A549 (cell line): Measurements from ENCODE around the gene DHX38. TPM values are rescaled to one million over a fixed set of nuclear protein-coding genes. Genes with fewer than 3 reads are reported as not detected.
"Not testable (repeated sequence)": the region's sequence is repeated elsewhere in the genome, so short reads cannot be mapped to it uniquely, and the experiment has no call there.

Experiments used
- ATAC-seq, 2 experiments: fragments of 200-7000 bp in 1 of 2; fragments of >200 bp in 1 of 2; cut with Nextera tagmentation in 1 of 2; cut with Tn5 transposase in 1 of 2; 3 replicates each; pipeline versions ENCODE4 v1.8.0 to v1.9.1; 2018 to 2020; ENCODE audit warnings: mild to moderate bottlenecking in 1 of 2, moderate library complexity in 1 of 2
- CTCF ChIA-PET: fragments of 300-600 bp; sonication (Branson Sonifier 250); formaldehyde crosslinking; extraction: SDS; loops from one replicate; lab custom pipeline; 2021; ENCODE audit warnings: antibody characterized with exemption, inconsistent platforms; lab: Yijun Ruan, JAX
- POLR2A ChIA-PET: fragments of 350-600 bp; formaldehyde crosslinking; extraction: SDS; loops from one replicate; lab custom pipeline; 2021; ENCODE audit warnings: antibody characterized with exemption, inconsistent platforms; lab: Yijun Ruan, JAX
- DNase-seq, 2 experiments: peaks; one replicate each; pipeline versions ENCODE4 v3.0.0 to v3.0.0-alpha.2; 2011 to 2016; ENCODE audit warnings: low read depth in 1 of 2, low spot score in 1 of 2
- FAIRE-seq: peaks from 2 replicates; lab custom pipeline; 2011; peaks lifted over from hg19 to GRCh38; lab: Jason Lieb, UNC
- H3K27ac ChIP-seq, 2 experiments: fragments of >200 bp; sonication (Bioruptor Twin); formaldehyde crosslinking; 3 replicates each; pipeline ENCODE4 v1.5.1; 2016 to 2017
- H3K4me1 ChIP-seq: fragments of >200 bp; sonication (Bioruptor Twin); formaldehyde crosslinking; 3 replicates; pipeline ENCODE4 v1.6.1; 2016
- H3K4me2 ChIP-seq: fragments of >200 bp; sonication (Bioruptor Twin); formaldehyde crosslinking; 3 replicates; pipeline ENCODE4 v1.6.1; 2016
- H3K4me3 ChIP-seq: fragments of >200 bp; sonication (Bioruptor Twin); formaldehyde crosslinking; 3 replicates; pipeline ENCODE4 v1.5.1; 2016
- H3K9me3 ChIP-seq: fragments of >200 bp; sonication (Bioruptor Twin); formaldehyde crosslinking; 3 replicates; pipeline ENCODE4 v1.6.1; 2016
- ATOH8 ChIP-seq: fragments of 250-450 bp; sonication (Bioruptor Pico); IDR thresholded peaks from 2 replicates; pipeline ENCODE4 v1.5.0; 2020; ENCODE audit warnings: low read depth, mild to moderate bottlenecking, moderate library complexity
- CBX2 ChIP-seq: fragments of 200-600 bp; sonication (generic); IDR thresholded peaks from 2 replicates; pipeline ENCODE4 v1.6.1; 2016; ENCODE audit warnings: low read depth, mild to moderate bottlenecking, borderline replicate concordance
- CEBPB ChIP-seq, 2 experiments: fragments of >200 bp in 1 of 2; sonication (Bioruptor Twin) in 1 of 2; formaldehyde crosslinking in 1 of 2; IDR thresholded peaks; 2 replicates each; pipeline ENCODE4 v1.6.1; 2012 to 2016
- CTCF ChIP-seq: fragments of >200 bp; sonication (Bioruptor Twin); formaldehyde crosslinking; IDR thresholded peaks from 3 replicates; pipeline ENCODE4 v1.5.1; 2016
- EHF ChIP-seq: fragments of 250-450 bp; sonication (Bioruptor Pico); IDR thresholded peaks from 2 replicates; pipeline ENCODE4 v1.5.0; 2020; ENCODE audit warnings: mild to moderate bottlenecking
- FOSB ChIP-seq: fragments of 250-450 bp; sonication (Bioruptor Pico); IDR thresholded peaks from 2 replicates; pipeline ENCODE4 v1.5.0; 2020; ENCODE audit warnings: mild to moderate bottlenecking, moderate library complexity
- FOXS1 ChIP-seq: fragments of 250-450 bp; sonication (Bioruptor Pico); IDR thresholded peaks from 2 replicates; pipeline ENCODE4 v1.5.0; 2020; ENCODE audit warnings: mild to moderate bottlenecking, moderate library complexity
- HMGXB4 ChIP-seq: fragments of 250-450 bp; sonication (Bioruptor Pico); IDR thresholded peaks from 2 replicates; pipeline ENCODE4 v1.5.0; 2021; ENCODE audit warnings: mild to moderate bottlenecking, moderate library complexity, borderline replicate concordance
- HOXA7 ChIP-seq: fragments of 250-450 bp; sonication (Bioruptor Pico); IDR thresholded peaks from 2 replicates; pipeline ENCODE4 v1.5.0; 2020; ENCODE audit warnings: mild to moderate bottlenecking, moderate library complexity
- HOXB5 ChIP-seq: fragments of 250-450 bp; sonication (Bioruptor Pico); IDR thresholded peaks from 2 replicates; pipeline ENCODE4 v1.5.0; 2020; ENCODE audit warnings: mild to moderate bottlenecking, moderate library complexity
- MAZ ChIP-seq: fragments of 150-350 bp; IDR thresholded peaks from 2 replicates; pipeline ENCODE4 v1.6.1; 2014; ENCODE audit warnings: antibody characterized with exemption, low read depth, low read length, borderline replicate concordance
- PBX3 ChIP-seq: IDR thresholded peaks from 2 replicates; pipeline ENCODE4 v1.6.1; 2012
- POLR2A ChIP-seq: IDR thresholded peaks from 2 replicates; pipeline ENCODE4 v1.6.1; 2012; ENCODE audit warnings: mild to moderate bottlenecking, low read length
- POLR2AphosphoS2 ChIP-seq: conservative IDR thresholded peaks from 2 replicates; pipeline ENCODE4 v1.6.1; 2012; ENCODE audit warnings: low read length, improper control_type of control experiment, inconsistent platforms
- SREBF2 ChIP-seq: fragments of 450-650 bp; IDR thresholded peaks from 2 replicates; pipeline ENCODE4 v1.6.1; 2014; ENCODE audit warnings: mild to moderate bottlenecking, moderate library complexity
- TP53 ChIP-seq: fragments of 250-450 bp; sonication (Bioruptor Pico); IDR thresholded peaks from 2 replicates; pipeline ENCODE4 v1.5.0; 2021; ENCODE audit warnings: mild to moderate bottlenecking, moderate library complexity
- ZC3H11A ChIP-seq: fragments of 450-650 bp; IDR thresholded peaks from 2 replicates; pipeline ENCODE4 v1.6.1; 2014; ENCODE audit warnings: antibody characterized with exemption, mild to moderate bottlenecking
- WGBS: methylation state at CpG from one replicate; pipeline ENCODE4 v1.1.6; 2017; ENCODE audit errors: missing lambda C conversion rate; 5-methylcytosine and 5-hydroxymethylcytosine counted together
- polyA plus RNA-seq, 4 experiments: library from polyadenylated mRNA; depleted of rRNA in 3 of 4; stranded (reverse); fragments of >200 nt; fragmentation: RNase III in 1 of 4; extraction: RNeasy Plus Mini Kit Qiagen cat#74134 plus additional on column Dnase treatment in 1 of 4; gene quantifications; 2 replicates in 3 of 4; 3 replicates in 1 of 4; pipeline ENCODE4 v1.2.3, GENCODE V29; 2011 to 2017

Gene DHX38
- polyA plus RNA-seq, 2 of the 4 experiments (the other 2 are of a cell fraction): 41.9 to 80.6 TPM

- no peak for DNase-seq
- ChIA-PET CTCF (interaction anchor here (0.5 to 3.7 kb wide), 3 partner anchors 10 to 1822 kb away, joined by 3 to 14 read pairs (median 3); partner anchors contain the start of gene HPR), POLR2A (interaction anchor here (1.0 kb wide), 1 partner anchor 20 kb away, joined by 3 read pairs; the partner anchor contains the start of genes DHX38 and TXNL4B)
- Histone ChIP-seq H3K4me3 (no peak overlapping the region), H3K4me1 (no peaks in the 10 kb centered on the region), H3K27ac (no peak overlapping the region), H3K9me3 (no peaks in the 10 kb centered on the region), H3K4me2 (no peak overlapping the region)
- WGBS: 72% methylated on average over 8 of the region's 8 CpGs
- FAIRE-seq: no peak
- TF ChIP-seq ZC3H11A: no peak
- no peak for TF ChIP-seq HOXB5 (CRISPR knock-in tag)
- TF ChIP-seq CEBPB (IDR thresholded peaks at IDR 0.05): no peak
- no peak for TF ChIP-seq ATOH8 (CRISPR knock-in tag)
- TF ChIP-seq CBX2: no peak
- TF ChIP-seq POLR2A: no peak
- no peak for TF ChIP-seq PBX3
- TF ChIP-seq SREBF2: no peak
- no peak for TF ChIP-seq FOXS1 (CRISPR knock-in tag)
- no peak for TF ChIP-seq MAZ
- TF ChIP-seq TP53 (CRISPR knock-in tag): no peak
- TF ChIP-seq FOSB (CRISPR knock-in tag): no peak
- TF ChIP-seq HOXA7: no peak
- no peak for ATAC-seq
These were observed 20.0 kb upstream of the DHX38 start for GRCh38 chr16:72073560-72074230.

DNA sequence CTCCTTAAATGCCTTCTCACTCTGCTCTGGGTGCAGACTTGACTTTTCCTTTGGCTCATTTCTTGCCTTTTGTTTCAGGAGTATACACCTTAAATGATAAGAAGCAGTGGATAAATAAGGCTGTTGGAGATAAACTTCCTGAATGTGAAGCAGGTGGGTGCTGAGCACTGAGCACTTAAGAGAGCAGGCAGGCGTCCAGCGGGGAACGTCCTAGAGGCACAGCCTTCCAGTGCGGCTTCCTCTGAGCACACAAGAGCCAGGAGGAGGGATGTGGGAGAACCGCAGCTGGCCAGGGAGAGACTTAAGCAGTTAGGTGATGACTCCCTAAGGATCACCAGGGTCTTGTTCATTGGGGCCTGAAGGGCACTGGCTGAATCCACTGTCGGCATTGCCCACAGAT is 18.6 kb upstream of the DHX38 start:
- FAIRE-seq, POLR2A ChIA-PET, H3K27ac ChIP-seq, H3K9me3 ChIP-seq, DNase-seq, H3K4me3 ChIP-seq, ATAC-seq, H3K4me1 ChIP-seq, H3K4me2 ChIP-seq: not testable (repeated sequence)
- 63% methylated on average over 3 of the region's 6 CpGs for WGBS
- CTCF ChIA-PET: interaction anchor here (0.6 to 1.1 kb wide), 2 partner anchors 8 to 1830 kb away, joined by 3 to 6 read pairs; no protein-coding TSS in a partner anchor

- DNase-seq, FAIRE-seq, H3K9me3 ChIP-seq, POLR2A ChIA-PET, H3K4me2 ChIP-seq, H3K4me1 ChIP-seq, H3K4me3 ChIP-seq, ATAC-seq, H3K27ac ChIP-seq: not testable (repeated sequence)
- CTCF ChIA-PET: interaction anchor here (0.9 to 2.8 kb wide), 3 partner anchors 10 to 23 kb away, joined by 3 to 12 read pairs (median 4); partner anchors contain the start of gene TXNL4B
- 90% methylated on average over 3 of the region's 5 CpGs for WGBS
These were observed 16.5 kb upstream of the DHX38 start for GRCh38 chr16:72076991-72077706.

DNA sequence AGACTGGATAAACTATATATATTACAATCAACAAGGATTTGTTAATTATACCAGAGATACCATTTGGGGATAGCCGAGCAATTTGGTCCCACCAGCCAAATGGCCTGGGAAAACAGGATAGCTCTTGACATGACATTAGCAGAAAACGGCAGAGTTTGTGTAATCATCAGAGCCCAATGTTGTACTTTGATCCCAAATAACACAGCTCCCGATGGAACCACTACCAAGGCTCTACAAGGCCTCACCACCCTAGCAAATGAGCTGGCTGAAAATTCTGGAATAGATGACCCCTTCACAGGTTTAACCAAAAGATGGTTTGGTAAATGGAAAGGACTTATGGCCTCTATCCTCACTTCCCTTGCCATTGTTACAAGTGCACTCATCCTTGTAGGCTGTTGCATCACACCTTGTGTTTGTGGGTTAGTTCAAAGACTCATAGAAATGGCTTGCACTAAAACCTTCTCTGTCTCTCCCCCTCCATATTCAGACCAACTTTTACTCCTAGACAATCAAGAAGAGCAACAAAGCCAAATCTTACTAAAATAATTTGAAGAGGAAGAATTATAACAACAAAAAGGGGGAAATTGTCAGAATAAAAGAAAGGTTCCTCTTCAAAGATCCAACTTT is 9.8 kb upstream of the DHX38 start:
- ATAC-seq (no peak), FAIRE-seq (no peak)
- TF ChIP-seq CTCF: no peak
- no peak for TF ChIP-seq HMGXB4
- no peak for TF ChIP-seq POLR2AphosphoS2
- TF ChIP-seq EHF (CRISPR knock-in tag): no peak

More for the DNA sequence above, 9.8 kb upstream of the DHX38 start:
- CTCF ChIA-PET: interaction anchor here (0.8 to 4.5 kb wide), 4 partner anchors 8 to 19 kb away, joined by 3 to 21 read pairs (median 4); no protein-coding TSS in a partner anchor
- no peak overlapping the region for H3K4me2 ChIP-seq
- peaks cover 11% of the 10 kb centered on the region; the same call in 2 of the 3 replicates for H3K9me3 ChIP-seq
- H3K4me3 ChIP-seq: no peak overlapping the region
- 44% methylated on average over 3 of the region's 3 CpGs for WGBS
- POLR2A ChIA-PET: no interaction called here
- no peak overlapping the region for H3K27ac ChIP-seq
- peaks cover 7% of the 10 kb centered on the region; the same call in 1 of the 3 replicates for H3K4me1 ChIP-seq
- no peak for DNase-seq
